Lung (tissue), 12 donors: ENCODE data around the gene LGALS3. TPM values are rescaled to one million over a fixed set of nuclear protein-coding genes. Genes with fewer than 3 reads are reported as not detected.

Experiments used
- ATAC-seq: fragments of 200-7000 bp; cut with Tn5 transposase; one replicate; pipeline ENCODE4 v1.9.1; 2020; ENCODE audit warnings: moderate number of reproducible peaks; ENCODE audit not compliant: insufficient read depth, low FRiP score
- DNase-seq, 3 donors: peaks; one replicate each; pipeline ENCODE4 v3.0.0-alpha.2; 2013 to 2017
- H3K27ac ChIP-seq, 2 donors: one replicate each; pipeline ENCODE4 v1.5.1; 2013; ENCODE audit warnings: mild to moderate bottlenecking in 2 of 2, moderate library complexity in 2 of 2, control low read depth in 1 of 2, inconsistent platforms in 1 of 2, low read depth in 1 of 2, low read length in 1 of 2
- H3K27me3 ChIP-seq, 3 donors: one replicate each; pipeline ENCODE4 v1.5.1; 2013; ENCODE audit warnings: low read length in 2 of 3; ENCODE audit not compliant: control insufficient read depth in 3 of 3, insufficient read depth in 3 of 3
- H3K36me3 ChIP-seq, 4 donors: one replicate each; pipeline ENCODE4 v1.5.1; 2013; ENCODE audit warnings: low read length in 4 of 4, mild to moderate bottlenecking in 1 of 4, moderate library complexity in 1 of 4; ENCODE audit not compliant: control insufficient read depth in 4 of 4, insufficient read depth in 4 of 4
- H3K4me1 ChIP-seq, 5 donors: one replicate each; pipeline ENCODE4 v1.5.1; 2013; ENCODE audit warnings: low read length in 5 of 5, mild to moderate bottlenecking in 2 of 5, moderate library complexity in 1 of 5; ENCODE audit not compliant: control insufficient read depth in 5 of 5, insufficient read depth in 5 of 5
- H3K4me3 ChIP-seq: one replicate; pipeline ENCODE4 v1.5.1; 2013; ENCODE audit warnings: mild to moderate bottlenecking, control low read depth, moderate library complexity
- H3K9ac ChIP-seq, 2 donors: one replicate each; pipeline ENCODE4 v1.5.1; 2013; ENCODE audit warnings: low read length in 2 of 2, control low read depth in 1 of 2; ENCODE audit not compliant: insufficient read depth in 1 of 2
- H3K9me3 ChIP-seq, 4 donors: one replicate each; pipeline ENCODE4 v1.5.1; 2013; ENCODE audit warnings: low read length in 3 of 4, mild to moderate bottlenecking in 1 of 4, moderate library complexity in 1 of 4; ENCODE audit not compliant: control insufficient read depth in 4 of 4, insufficient read depth in 3 of 4
- WGBS, 2 donors: extraction: QIAGEN DNeasy Blood & Tissue Kit; methylation state at CpG; one replicate each; pipeline ENCODE4 v1.1.7; 2013; 5-methylcytosine and 5-hydroxymethylcytosine counted together
- polyA plus RNA-seq, 2 donors: library from polyadenylated mRNA; stranded (reverse); fragments of 200-250 nt; gene quantifications; one replicate each; pipeline ENCODE4 v1.2.1, GENCODE V29; 2013
- total RNA-seq, 2 donors: library from RNA; depleted of rRNA in 1 of 2; stranded (reverse); fragments of >200 nt in 1 of 2; gene quantifications; one replicate each; pipeline ENCODE4 v1.2.1, GENCODE V29; 2014 to 2021
- TF ChIP-seq, protein P1 (sequence below): IDR thresholded peaks from 2 replicates; pipeline ENCODE4 v1.5.1; 2012; ENCODE audit warnings: mild to moderate bottlenecking; ENCODE audit errors: control extremely low read depth, extremely low read depth
- donor health status: control.
- donor health status: control.
- donor health status: Bipolar disorder and iron deficiency.
- donor health status: healthy.
- donor health status: DM: yes; HTN: yes; CAD: no.

Gene LGALS3
- total and polyA plus RNA-seq, 4 donors: 166 to 875 (median 443) TPM

DNA sequence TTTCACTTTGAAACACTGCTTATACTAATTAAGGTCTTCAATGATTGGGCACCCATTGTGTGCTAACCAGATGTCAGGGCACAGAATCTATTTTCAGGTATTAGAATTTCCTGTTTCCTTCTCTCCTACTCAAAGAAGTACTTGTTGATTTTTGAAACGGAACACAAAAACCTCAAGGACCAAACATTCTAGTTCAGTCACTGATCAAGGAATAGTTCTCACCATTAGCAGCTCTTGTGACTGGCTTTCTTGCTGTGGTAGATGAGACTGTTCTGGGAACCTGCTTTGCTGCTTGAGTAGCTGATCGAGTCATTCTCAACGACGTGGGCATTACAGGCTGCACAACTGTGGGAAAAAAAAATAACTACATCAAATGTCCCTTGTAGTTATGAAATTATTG lies 51.4 kb downstream of the LGALS3 start:
- H3K27me3 ChIP-seq: no peaks in the 10 kb centered on the region
- ATAC-seq (no peak), DNase-seq (no peak)
- TF ChIP-seq, protein P1, sequence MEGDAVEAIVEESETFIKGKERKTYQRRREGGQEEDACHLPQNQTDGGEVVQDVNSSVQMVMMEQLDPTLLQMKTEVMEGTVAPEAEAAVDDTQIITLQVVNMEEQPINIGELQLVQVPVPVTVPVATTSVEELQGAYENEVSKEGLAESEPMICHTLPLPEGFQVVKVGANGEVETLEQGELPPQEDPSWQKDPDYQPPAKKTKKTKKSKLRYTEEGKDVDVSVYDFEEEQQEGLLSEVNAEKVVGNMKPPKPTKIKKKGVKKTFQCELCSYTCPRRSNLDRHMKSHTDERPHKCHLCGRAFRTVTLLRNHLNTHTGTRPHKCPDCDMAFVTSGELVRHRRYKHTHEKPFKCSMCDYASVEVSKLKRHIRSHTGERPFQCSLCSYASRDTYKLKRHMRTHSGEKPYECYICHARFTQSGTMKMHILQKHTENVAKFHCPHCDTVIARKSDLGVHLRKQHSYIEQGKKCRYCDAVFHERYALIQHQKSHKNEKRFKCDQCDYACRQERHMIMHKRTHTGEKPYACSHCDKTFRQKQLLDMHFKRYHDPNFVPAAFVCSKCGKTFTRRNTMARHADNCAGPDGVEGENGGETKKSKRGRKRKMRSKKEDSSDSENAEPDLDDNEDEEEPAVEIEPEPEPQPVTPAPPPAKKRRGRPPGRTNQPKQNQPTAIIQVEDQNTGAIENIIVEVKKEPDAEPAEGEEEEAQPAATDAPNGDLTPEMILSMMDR: no peak
- H3K9me3 ChIP-seq: no peaks in the 10 kb centered on the region
- peaks cover 0 to 3% (median 1%) of the 10 kb centered on the region in 4 donors for H3K36me3 ChIP-seq
- H3K27ac ChIP-seq: no peak overlapping the region
- WGBS, 2 donors: 32 to 38% methylated on average over 4 of the region's 4 CpGs
- peaks cover 0 to 1% (median 0%) of the 10 kb centered on the region in 5 donors for H3K4me1 ChIP-seq
- H3K4me3 ChIP-seq: no peak overlapping the region
- no peak overlapping the region for H3K9ac ChIP-seq

DNA sequence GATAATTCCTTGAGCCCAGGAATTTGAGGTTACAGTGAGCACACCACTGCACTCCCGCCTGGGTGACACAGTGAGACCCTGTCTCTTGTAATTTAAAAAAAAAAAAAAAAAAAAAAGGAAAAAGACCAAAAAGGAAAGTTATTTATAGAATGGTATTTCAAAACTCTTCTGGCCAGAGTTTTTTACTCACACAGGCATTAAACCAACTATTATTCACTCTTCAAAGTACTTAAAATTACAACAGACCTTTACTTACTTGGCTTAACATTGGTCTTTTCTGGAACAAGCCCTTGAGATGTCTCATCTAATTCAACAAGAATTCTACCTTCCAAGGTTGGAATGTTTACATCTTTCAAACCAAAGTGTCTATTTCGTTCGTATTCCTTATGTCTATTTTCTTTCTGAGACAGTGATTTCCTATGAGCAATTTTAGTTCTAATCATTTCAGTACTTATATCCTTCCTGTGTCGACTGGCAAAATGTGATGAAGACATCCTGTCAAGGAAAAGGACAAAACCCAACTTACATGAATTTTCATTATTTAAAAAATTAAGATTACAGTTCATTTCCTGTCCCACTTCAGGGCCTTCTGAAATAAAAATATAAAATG lies 59.7 kb downstream of the LGALS3 start:
- 66 to 70% methylated on average over 4 of the region's 4 CpGs for WGBS, 2 donors
- no peak overlapping the region for H3K27ac ChIP-seq
- no peaks in the 10 kb centered on the region for H3K27me3 ChIP-seq
- DNase-seq (no peak), ATAC-seq (no peak)
- no peaks in the 10 kb centered on the region for H3K36me3 ChIP-seq
- no peak overlapping the region for H3K4me3 ChIP-seq
- H3K9ac ChIP-seq: no peak overlapping the region
- peaks cover 0 to 18% (median 3%) of the 10 kb centered on the region in 5 donors for H3K4me1 ChIP-seq
- TF ChIP-seq, protein P1: no peak
- no peaks in the 10 kb centered on the region for H3K9me3 ChIP-seq

DNA sequence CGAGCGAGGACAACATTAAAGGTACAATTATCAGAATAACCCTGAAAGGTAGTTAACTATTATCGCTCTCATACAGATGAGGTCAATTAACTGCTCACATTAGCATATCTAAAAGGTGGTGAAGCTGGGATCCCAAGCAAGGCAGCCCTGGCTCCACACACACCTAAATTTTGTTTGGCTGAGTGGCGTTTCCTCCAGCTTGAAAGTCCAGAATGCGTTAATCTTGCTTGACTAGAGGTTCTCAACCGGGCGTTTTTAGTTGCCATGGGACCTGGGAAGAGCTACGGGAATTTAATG lies 61.8 kb downstream of the LGALS3 start:
- H3K27me3 ChIP-seq: no peaks in the 10 kb centered on the region
- 10 to 14% methylated on average over 8 of the region's 8 CpGs for WGBS, 2 donors
- no peak overlapping the region for H3K27ac ChIP-seq
- H3K36me3 ChIP-seq: no peaks in the 10 kb centered on the region
- no peaks in the 10 kb centered on the region for H3K9me3 ChIP-seq
- H3K9ac ChIP-seq: peak overlapping the region; percentile 8 to 57
- DNase-seq (peak in 1 of 3 donors; percentile 25), ATAC-seq (no peak)
- H3K4me1 ChIP-seq: peaks cover 0 to 18% (median 3%) of the 10 kb centered on the region in 5 donors
- TF ChIP-seq, protein P1: no peak
- no peak overlapping the region for H3K4me3 ChIP-seq
